Upper lobe of left lung (tissue), 6 donors: ENCODE results near the gene ASB5. TPM values are rescaled to one million over a fixed set of nuclear protein-coding genes. Genes with fewer than 3 reads are reported as not detected.

Experiments
- ATAC-seq, 2 donors: fragments of 200-7000 bp; cut with Tn5 transposase; one replicate each; pipeline ENCODE4 v1.9.1; 2022; ENCODE audit warnings: mild to moderate bottlenecking in 2 of 2, moderate library complexity in 2 of 2; ENCODE audit not compliant: low FRiP score in 2 of 2
- DNase-seq, 2 donors: peaks; one replicate each; pipeline ENCODE4 v3.0.0-alpha.2; 2019 to 2020
- H3K27ac ChIP-seq, 4 donors: fragments of 200-600 bp; sonication (generic); one replicate each; pipeline ENCODE4 v1.5.1; 2016 to 2019
- H3K27me3 ChIP-seq, 4 donors: fragments of 200-600 bp; sonication (generic); one replicate each; pipeline ENCODE4 v1.5.1; 2017 to 2019
- H3K36me3 ChIP-seq, 4 donors: fragments of 200-600 bp; sonication (generic); one replicate each; pipeline ENCODE4 v1.5.1; 2016 to 2019
- H3K4me1 ChIP-seq, 4 donors: fragments of 200-600 bp; sonication (generic); one replicate each; pipeline ENCODE4 v1.5.1; 2018 to 2019
- H3K4me3 ChIP-seq, 4 donors: fragments of 200-600 bp; sonication (generic); one replicate each; pipeline ENCODE4 v1.5.1; 2017 to 2019; ENCODE audit warnings: mild to moderate bottlenecking in 2 of 4, moderate library complexity in 1 of 4
- H3K9me3 ChIP-seq, 4 donors: fragments of 200-600 bp; sonication (generic); one replicate each; pipeline ENCODE4 v1.5.1; 2018 to 2019
- EP300 ChIP-seq, 4 donors: sonication (generic); formaldehyde crosslinking; IDR thresholded peaks; one replicate each; pipeline ENCODE4 v1.5.1; 2017; ENCODE audit warnings: antibody characterized with exemption in 4 of 4, control low read depth in 2 of 4
- POLR2A ChIP-seq, 4 donors: fragments of 450-650 bp; IDR thresholded peaks; one replicate each; pipeline ENCODE4 v1.5.1; 2016 to 2017; ENCODE audit warnings: antibody characterized with exemption in 4 of 4, mild to moderate bottlenecking in 2 of 4
- POLR2AphosphoS5 ChIP-seq, 2 donors: sonication (generic); formaldehyde crosslinking; IDR thresholded peaks; one replicate each; pipeline ENCODE4 v1.5.1; 2017; ENCODE audit warnings: antibody characterized with exemption in 2 of 2
- WGBS, 2 donors: methylation state at CpG; one replicate each; pipeline ENCODE4 v1.1.5; 2017 to 2018; 5-methylcytosine and 5-hydroxymethylcytosine counted together
- total RNA-seq, 6 donors: library from RNA; depleted of rRNA in 4 of 6; stranded (reverse); fragments of >200 nt in 4 of 6; gene quantifications; one replicate each; pipeline versions ENCODE4 v1.1.0 to v1.2.1, GENCODE V29; 2016 to 2021
- TF ChIP-seq, protein P1 (sequence below), 6 experiments: fragments of 450-650 bp in 4 of 6; fragments of 200-600 bp in 2 of 6; sonication (generic) in 2 of 6; IDR thresholded peaks; one replicate each; pipeline ENCODE4 v1.5.1; 2016 to 2019; ENCODE audit warnings: antibody characterized with exemption in 6 of 6
- donor health status: DM: no; HTN: no; CAD: no; lungs with moderate emphysema.
- donor health status: DM: no; HTN: yes; CAD: no; lungs with severe emphysema.

ASB5 gene
- total RNA-seq, 6 donors from 2014 or later: not detected

DNA sequence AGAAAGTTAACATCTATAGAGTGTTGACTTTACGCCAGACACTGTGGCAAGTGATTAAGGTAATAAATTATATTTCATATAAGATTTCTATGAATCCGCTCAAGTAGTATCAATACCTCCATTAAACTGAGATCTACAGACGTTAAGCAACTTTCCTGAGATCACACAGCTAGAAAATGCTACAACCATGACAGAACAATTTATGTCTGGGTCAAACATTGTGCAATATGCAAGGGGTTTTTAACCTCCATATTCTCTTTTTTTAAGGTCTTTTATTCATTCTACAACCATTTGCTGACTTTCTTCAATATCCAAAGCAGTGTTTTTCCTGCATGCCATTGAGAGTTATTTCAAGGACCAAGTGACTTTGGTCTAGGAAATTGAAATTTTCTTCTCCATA, 10.9 kb downstream of the ASB5 start:
- 90 to 92% methylated on average over 3 of the region's 3 CpGs for WGBS, 2 donors
- H3K36me3 ChIP-seq: no peaks in the 10 kb centered on the region
- ATAC-seq (no peak), DNase-seq (no peak)
- H3K27me3 ChIP-seq: no peaks in the 10 kb centered on the region
- H3K4me1 ChIP-seq: no peaks in the 10 kb centered on the region
- no peak overlapping the region for H3K27ac ChIP-seq
- TF ChIP-seq EP300 (IDR thresholded peaks at IDR 0.05): no peak
- no peak for TF ChIP-seq POLR2A (IDR thresholded peaks at IDR 0.05)
- no peak for TF ChIP-seq POLR2AphosphoS5 (IDR thresholded peaks at IDR 0.05)
- TF ChIP-seq, protein P1, sequence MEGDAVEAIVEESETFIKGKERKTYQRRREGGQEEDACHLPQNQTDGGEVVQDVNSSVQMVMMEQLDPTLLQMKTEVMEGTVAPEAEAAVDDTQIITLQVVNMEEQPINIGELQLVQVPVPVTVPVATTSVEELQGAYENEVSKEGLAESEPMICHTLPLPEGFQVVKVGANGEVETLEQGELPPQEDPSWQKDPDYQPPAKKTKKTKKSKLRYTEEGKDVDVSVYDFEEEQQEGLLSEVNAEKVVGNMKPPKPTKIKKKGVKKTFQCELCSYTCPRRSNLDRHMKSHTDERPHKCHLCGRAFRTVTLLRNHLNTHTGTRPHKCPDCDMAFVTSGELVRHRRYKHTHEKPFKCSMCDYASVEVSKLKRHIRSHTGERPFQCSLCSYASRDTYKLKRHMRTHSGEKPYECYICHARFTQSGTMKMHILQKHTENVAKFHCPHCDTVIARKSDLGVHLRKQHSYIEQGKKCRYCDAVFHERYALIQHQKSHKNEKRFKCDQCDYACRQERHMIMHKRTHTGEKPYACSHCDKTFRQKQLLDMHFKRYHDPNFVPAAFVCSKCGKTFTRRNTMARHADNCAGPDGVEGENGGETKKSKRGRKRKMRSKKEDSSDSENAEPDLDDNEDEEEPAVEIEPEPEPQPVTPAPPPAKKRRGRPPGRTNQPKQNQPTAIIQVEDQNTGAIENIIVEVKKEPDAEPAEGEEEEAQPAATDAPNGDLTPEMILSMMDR (IDR thresholded peaks at IDR 0.05): no peak
- no peaks in the 10 kb centered on the region for H3K9me3 ChIP-seq
- no peak overlapping the region for H3K4me3 ChIP-seq

DNA sequence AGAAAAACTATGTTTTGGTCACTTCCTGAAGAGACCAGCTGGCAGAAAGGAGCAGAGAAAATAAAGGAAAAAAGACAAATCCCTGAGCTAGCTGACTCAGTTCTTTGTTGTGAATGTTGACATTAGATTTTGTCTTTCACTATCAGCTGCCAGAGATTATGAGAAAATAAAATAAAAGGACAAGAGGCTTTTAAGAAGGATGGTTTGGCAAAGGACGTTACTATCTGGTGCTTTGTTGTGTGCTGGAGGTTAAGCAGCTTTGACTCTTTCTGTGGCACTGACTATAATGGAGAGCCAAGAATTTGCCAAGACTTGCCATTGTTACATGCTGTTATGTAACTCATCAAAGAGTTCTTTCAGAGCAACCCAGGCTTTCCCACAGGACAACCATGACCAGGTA, 12.1 kb downstream of the ASB5 start:
- WGBS, 2 donors: 36 to 52% methylated on average over 1 of the region's 1 CpG
- ATAC-seq (no peak), DNase-seq (no peak)

DNA sequence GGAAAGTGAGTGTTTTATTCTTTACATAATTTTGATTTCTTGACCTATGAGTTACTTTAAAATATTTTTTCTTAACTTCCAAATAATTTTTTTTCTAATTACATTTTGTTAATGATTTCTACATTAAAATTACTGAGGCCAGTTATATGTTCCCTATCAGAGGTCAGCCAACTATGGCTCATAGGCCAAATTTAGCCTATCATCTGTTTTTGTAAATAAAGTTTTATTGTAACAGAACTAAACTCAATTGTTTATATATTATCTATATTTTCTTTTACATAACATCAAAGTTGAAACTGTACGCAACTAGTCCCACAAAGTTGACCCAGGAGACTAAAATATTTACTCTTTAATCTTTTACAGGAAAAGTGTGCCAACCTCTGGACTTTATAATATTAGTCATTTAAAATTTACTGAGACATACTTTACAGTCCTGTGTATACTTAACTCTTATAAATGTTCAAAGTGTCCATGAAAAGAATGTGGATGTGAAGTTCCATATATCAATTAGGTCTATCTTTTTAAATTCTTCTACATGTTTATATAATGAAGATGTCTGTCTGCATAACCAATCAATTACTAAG, 26.2 kb downstream of the ASB5 start:
- WGBS, 2 donors: 83 to 91% methylated on average over 1 of the region's 1 CpG
- ATAC-seq: no peak
- H3K27me3 ChIP-seq: no peaks in the 10 kb centered on the region

More for the DNA sequence above, 12.1 kb downstream of the ASB5 start:
- no peaks in the 10 kb centered on the region for H3K9me3 ChIP-seq
- H3K36me3 ChIP-seq: no peaks in the 10 kb centered on the region
- H3K4me1 ChIP-seq: no peaks in the 10 kb centered on the region
- TF ChIP-seq POLR2AphosphoS5 (IDR thresholded peaks at IDR 0.05) (no peak), POLR2A (IDR thresholded peaks at IDR 0.05) (no peak), EP300 (IDR thresholded peaks at IDR 0.05) (no peak)
- TF ChIP-seq, protein P1 (IDR thresholded peaks at IDR 0.05): no peak
- no peak overlapping the region for H3K27ac ChIP-seq
- H3K4me3 ChIP-seq: no peak overlapping the region
- no peaks in the 10 kb centered on the region for H3K27me3 ChIP-seq

DNA sequence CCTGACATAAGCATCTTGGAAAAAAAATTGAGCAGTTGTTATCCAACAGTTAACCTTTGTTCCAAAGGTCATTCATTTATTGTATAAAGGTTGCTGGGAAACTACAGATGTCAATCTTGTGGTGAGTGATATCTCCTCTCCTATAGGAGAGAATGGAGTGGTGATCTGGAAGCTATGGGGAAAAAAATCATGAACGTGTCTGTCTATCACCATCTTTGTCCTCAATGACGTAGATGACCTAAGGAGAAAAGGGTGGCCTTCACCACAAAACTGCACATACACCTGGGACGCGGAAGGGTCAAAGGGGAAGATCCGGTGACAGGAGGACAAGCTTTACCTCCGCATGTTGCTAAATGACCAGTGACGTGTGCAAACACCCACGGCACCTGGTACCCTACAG, 27.3 kb downstream of the ASB5 start:
- Histone ChIP-seq H3K9me3 (no peaks in the 10 kb centered on the region), H3K27ac (no peak overlapping the region), H3K27me3 (no peaks in the 10 kb centered on the region), H3K4me3 (no peak overlapping the region), H3K4me1 (no peaks in the 10 kb centered on the region), H3K36me3 (no peaks in the 10 kb centered on the region)
- ATAC-seq (no peak), DNase-seq (no peak)
- WGBS, 2 donors: 83 to 90% methylated on average over 8 of the region's 8 CpGs
- TF ChIP-seq EP300 (IDR thresholded peaks at IDR 0.05) (no peak), POLR2AphosphoS5 (IDR thresholded peaks at IDR 0.05) (no peak), POLR2A (IDR thresholded peaks at IDR 0.05) (no peak)
- TF ChIP-seq, protein P1 (IDR thresholded peaks at IDR 0.05): no peak

More for the DNA sequence above, 26.2 kb downstream of the ASB5 start:
- DNase-seq: no peak
- H3K9me3 ChIP-seq: no peaks in the 10 kb centered on the region
- H3K4me1 ChIP-seq: no peaks in the 10 kb centered on the region
- H3K36me3 ChIP-seq: no peaks in the 10 kb centered on the region
- H3K27ac ChIP-seq: no peak overlapping the region
- TF ChIP-seq POLR2AphosphoS5 (IDR thresholded peaks at IDR 0.05): no peak
- no peak for TF ChIP-seq EP300 (IDR thresholded peaks at IDR 0.05)
- no peak for TF ChIP-seq POLR2A (IDR thresholded peaks at IDR 0.05)
- TF ChIP-seq, protein P1 (IDR thresholded peaks at IDR 0.05): no peak
- no peak overlapping the region for H3K4me3 ChIP-seq

DNA sequence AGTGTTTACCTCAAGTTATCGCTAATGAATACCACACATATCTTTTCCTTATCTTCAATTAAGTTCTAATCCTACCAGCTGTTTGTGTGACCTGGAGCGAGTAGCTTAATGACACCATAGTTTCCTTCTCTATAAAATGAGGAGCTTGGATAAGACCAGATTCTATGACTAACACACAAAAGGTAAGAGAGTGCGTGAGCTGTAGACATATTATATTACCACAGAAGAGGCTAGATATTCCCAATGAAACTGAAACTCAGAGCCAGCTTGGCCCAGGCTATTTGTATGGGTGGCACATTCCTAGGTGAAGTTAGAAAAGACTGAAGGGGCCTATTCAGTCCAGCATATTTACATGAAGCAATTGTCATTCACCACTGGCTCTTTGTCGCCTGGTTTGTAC, 30.2 kb downstream of the ASB5 start:
- Histone ChIP-seq H3K4me1 (no peaks in the 10 kb centered on the region), H3K27me3 (no peaks in the 10 kb centered on the region), H3K9me3 (no peaks in the 10 kb centered on the region), H3K4me3 (no peak overlapping the region), H3K27ac (no peak overlapping the region), H3K36me3 (no peaks in the 10 kb centered on the region)
- ATAC-seq: no peak
- DNase-seq: no peak
- no peak for TF ChIP-seq POLR2A (IDR thresholded peaks at IDR 0.05)
- TF ChIP-seq POLR2AphosphoS5 (IDR thresholded peaks at IDR 0.05): no peak
- TF ChIP-seq EP300 (IDR thresholded peaks at IDR 0.05): no peak
- TF ChIP-seq, protein P1 (IDR thresholded peaks at IDR 0.05): no peak
- WGBS, 2 donors: 60 to 64% methylated on average over 4 of the region's 4 CpGs
